Erythroblast (primary cell): ENCODE data around the gene PPARA.

Experiments used
- GATA1 ChIP-seq: IDR thresholded peaks from 2 replicates; pipeline ENCODE4 v1.6.1; 2011; ENCODE audit warnings: low read depth, mild to moderate bottlenecking, control low read depth, low read length, moderate library complexity
- POLR2A ChIP-seq: IDR thresholded peaks from 2 replicates; pipeline ENCODE4 v1.6.1; 2011; ENCODE audit warnings: mild to moderate bottlenecking, low read length

GRCh38 chr22:46113910-46114517 is 36.3 kb upstream of the PPARA start:
- TF ChIP-seq GATA1, result no peak
- no peak for TF ChIP-seq POLR2A
